ENCODE results near the gene KLHDC7B. TPM values are rescaled to one million over a fixed set of nuclear protein-coding genes. Genes with fewer than 3 reads are reported as not detected.
"Not testable (repeated sequence)": the region's sequence is repeated elsewhere in the genome, so short reads cannot be mapped to it uniquely, and the experiment has no call there.

KLHDC7B gene
- total RNA-seq, 1 donor from 2014 or later, result not detected

- no peak for DNase-seq
These were observed 15.7 kb upstream of the KLHDC7B start, which contains the start of gene TYMP for GRCh38 chr22:50529897-50530579. TSS of gene TYMP (minus strand) at chr22:50530012. CDS start at chr22:50529709, 303 bp downstream.

- no peak for DNase-seq
These were observed 15.2 kb upstream of the KLHDC7B start for GRCh38 chr22:50530580-50530876.

GRCh38 chr22:50530877-50531545, 14.7 kb upstream of the KLHDC7B start:
- DNase-seq, result no peak

DNA sequence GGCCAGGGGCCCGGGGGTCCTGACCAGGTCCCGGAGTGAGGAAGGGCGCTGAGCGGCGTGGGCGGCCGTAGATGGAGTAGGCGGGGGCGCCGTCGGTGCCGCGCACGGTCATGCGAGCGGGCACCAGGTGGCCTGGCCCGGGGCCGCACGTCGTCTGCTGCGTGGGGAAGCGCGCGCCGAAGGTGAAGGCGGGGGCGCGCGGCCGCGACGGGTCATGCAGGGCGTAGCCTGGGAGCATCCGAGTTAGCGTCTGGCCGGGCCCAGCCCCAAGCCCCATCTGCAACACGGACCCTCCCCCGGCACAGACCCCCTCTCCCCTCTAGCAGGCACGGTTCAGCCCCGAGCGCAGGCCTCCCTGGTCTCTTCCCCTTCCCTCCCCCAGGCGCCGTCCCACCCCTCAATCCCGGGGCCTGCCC, 14.1 kb upstream of the KLHDC7B start:
- DNase-seq, result no peak

DNA sequence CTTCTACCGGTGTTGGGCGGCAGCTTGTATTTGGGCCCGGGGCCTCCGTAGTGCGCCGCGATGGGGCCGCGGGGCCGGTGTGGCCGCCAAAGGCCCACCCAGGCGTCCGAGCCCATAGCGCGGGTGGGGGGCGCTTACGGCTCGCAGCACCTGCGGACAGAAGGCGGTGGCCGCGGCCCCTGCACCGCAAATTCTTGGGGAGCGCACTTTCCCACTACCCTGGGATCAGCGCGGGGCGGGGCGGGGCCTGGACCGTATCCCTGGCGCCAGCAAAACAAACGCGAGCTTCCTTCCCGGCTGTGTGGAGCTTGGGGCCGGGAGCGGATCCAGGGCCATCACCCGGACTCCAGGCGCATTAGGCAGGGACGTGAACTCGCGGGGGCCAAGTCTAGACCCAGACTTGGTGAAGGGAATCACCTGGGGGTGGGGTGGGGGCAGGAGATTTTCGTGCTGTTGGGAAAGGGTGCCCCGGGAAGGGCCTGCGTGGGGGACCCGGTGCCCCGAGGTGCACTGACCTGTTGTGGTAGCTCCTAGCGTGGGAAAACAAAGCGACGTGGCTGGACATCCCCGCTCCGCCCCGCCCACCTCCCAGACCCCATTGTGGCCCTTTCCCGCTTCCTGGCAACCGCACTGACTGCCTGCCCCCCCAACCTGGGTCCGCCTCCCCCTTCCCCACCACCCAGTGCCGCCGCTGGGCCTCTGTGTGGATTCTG, 13.6 kb upstream of the KLHDC7B start:
- no peak for DNase-seq

- DNase-seq, result no peak
These were observed 12.6 kb upstream of the KLHDC7B start for GRCh38 chr22:50532824-50533796.

- not testable (repeated sequence) for DNase-seq
These were observed 11.6 kb upstream of the KLHDC7B start for GRCh38 chr22:50533856-50534711.

GRCh38 chr22:50535113-50535512, 10.6 kb upstream of the KLHDC7B start:
- no peak for DNase-seq

DNA sequence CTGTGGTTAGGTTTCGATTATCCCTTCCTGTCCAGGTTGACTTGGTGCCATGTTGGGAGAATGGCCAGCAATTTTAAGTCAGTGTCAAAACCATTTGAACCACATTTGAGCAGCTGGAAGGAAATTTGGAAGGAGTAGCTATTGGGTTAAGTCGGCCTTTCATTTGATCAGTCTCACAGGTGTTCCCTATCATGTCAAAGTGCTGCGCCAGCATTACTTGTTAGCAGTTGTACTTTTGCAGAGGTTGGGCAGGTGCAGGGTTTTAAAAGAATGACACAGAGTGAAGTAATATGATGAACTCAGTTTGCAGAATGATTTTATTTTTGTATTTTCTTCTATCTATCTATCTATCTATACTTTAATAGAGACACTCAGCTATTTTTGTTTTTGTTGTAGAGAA, 9.5 kb upstream of the KLHDC7B start:
- DNase-seq, result no peak

DNA sequence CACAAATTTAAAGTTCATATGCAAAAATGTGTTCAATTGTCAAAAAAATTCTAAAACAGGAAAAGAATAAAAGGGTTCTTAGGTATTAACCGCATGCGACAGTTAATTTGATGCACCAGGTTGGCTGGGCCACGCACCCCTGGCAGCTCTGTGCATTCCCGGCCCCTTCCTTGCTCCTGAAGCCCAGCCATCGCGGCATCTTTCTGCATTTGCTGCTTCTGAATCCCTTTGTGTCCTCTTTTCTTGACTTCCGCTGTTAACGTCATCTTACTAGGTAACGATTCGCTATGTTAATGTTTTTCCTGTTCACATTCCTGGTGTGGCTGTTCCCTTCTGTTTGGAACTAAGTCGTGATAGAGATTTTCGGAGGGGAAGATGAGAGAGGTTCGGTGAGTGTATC, 7.9 kb upstream of the KLHDC7B start:
- no peak for DNase-seq

- no peak for DNase-seq
These were observed 5.3 kb upstream of the KLHDC7B start for GRCh38 chr22:50540381-50540780.

DNA sequence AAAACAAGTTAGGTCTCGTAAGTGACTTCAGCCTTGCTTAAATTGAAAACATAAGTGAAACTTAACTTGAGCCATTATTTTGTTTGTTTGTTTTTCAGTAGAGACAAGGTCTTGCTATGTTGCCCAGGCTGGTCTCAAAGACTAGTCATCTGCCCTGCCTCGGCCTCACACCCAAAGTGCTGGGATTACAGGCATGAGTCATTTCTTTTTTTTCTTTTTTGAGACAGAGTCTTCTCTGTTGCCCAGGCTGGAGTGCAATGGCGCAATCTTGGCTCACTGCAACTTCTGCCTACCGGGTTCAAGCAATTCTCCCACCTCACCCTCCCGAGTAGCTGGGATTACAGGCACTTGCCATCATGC, 4.1 kb upstream of the KLHDC7B start:
- DNase-seq, result not testable (repeated sequence)

- DNase-seq, result no peak
These were observed 3.2 kb upstream of the KLHDC7B start for GRCh38 chr22:50542416-50542927.

DNA sequence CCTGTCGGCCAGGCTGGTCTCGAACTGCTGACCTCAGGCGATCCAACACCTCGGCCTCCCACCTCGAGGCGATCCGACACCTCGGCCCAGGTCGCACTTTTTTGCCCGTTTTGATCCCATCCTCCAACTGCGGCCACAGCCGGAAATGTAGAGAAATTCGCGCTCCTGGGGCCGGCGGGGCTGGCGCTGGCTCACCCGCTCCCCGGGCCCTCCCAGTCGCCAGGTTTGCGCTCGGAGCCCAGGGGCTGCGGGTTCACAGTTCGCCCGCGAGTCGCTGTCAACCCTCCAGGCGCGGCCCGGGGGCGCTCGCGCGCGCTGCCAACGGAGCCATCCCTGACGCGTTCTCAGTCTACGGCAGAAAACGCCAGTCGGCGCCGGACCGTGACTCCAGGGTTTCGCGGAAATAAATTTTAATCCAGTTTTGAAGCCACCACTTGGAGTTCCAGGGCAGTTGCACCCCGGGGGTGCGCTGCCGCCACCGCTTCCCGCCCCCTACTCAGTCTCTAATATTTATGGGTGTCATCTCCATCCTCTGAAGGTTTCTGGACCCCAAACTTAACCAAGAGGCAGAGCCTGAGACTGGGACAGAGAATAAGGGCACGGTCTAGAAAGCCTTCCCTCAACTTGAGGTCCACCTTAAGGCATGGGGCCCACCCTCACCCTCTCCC, 1.5 kb upstream of the KLHDC7B start:
- DNase-seq, result no peak

GRCh38 chr22:50544746-50545253, 899 bp upstream of the KLHDC7B start:
- no peak for DNase-seq

DNA sequence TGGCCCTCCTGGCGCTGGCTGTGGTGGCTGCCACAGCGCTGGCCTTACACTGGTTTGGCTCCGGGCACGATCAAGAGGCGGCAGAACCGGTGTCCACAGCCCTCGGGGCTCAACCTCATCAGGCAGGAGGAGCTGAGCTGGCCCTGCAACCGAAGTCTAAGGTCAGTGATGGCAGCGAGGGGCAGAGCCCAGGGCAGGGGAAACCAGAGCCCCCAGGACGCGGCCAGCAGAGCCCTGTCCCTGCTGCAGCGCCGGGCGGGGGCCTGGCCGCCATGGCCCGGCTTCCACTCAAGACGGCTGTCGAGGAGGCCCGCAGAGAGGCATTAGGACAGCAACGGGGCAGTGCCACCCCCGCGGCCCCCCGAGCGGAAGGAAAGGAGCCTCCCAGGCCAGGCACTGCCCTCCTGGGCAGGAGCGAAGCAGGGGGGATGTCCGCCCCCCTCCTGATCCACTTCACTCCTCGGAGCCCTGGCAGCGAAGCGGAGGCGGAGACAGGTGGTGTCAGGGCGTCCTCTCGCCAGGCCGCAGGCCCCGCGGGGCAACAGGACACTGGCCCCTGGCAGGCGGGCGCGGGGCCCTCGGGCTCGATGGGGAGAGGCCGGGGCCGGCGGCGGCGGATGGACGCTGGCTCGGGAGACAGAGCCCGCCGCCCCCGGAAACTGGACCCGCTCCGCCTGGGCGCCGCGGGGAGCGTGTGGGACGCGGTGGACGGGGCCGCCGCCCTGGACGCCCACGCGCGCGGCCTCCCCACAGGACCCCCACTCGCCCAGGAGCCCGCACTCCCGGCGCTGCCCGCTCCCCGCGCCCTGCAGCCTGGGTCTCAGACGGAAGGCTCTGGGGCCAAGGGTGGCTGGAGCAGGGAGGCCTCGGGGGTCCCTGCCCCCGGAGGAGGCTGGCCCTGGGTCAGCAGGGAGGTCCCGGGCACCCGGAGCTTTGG, 895 bp downstream of the KLHDC7B start:
- DNase-seq, result no peak

GRCh38 chr22:50547263-50547985, 1.7 kb downstream of the KLHDC7B start:
- no peak for DNase-seq
